Measurements from ENCODE around the gene CHID1.

- TF ChIP-seq CTCF (conservative IDR thresholded peaks at IDR 0.05) (peak; percentile 34; the same call in 1 of the 2 replicates), EZH2 (IDR thresholded peaks at IDR 0.05; ENCODE audit: low read depth) (no peak)
Observed at GRCh38 chr11:839875-840617, 70.6 kb downstream of the CHID1 start.

Measured in PC-9 (cell line).